Activated CD4-positive, alpha-beta memory T cell treated with anti-CD3 and anti-CD28 coated beads for 36 hours (primary cell): ENCODE measurements around the gene KIZ. TPM values are rescaled to one million over a fixed set of nuclear protein-coding genes. Genes with fewer than 3 reads are reported as not detected.
"Not testable (repeated sequence)": the region's sequence is repeated elsewhere in the genome, so short reads cannot be mapped to it uniquely, and the experiment has no call there.

Source experiments
- CTCF ChIA-PET: fragments of 350-600 bp; sonication (Branson Sonifier 250); formaldehyde crosslinking; loops from one replicate; lab custom pipeline; 2021; ENCODE audit warnings: antibody characterized with exemption, inconsistent platforms; lab: Charles Lee
- POLR2A ChIA-PET: fragments of 350-600 bp; sonication (Branson Sonifier 250); formaldehyde crosslinking; loops from one replicate; lab custom pipeline; 2021; ENCODE audit warnings: antibody characterized with exemption; lab: Charles Lee
- DNase-seq: peaks from one replicate; pipeline ENCODE4 v3.0.0-alpha.2; 2020
- H3K27ac Mint-ChIP-seq: one replicate; pipeline ENCODE4 v1.8.0; 2021; ENCODE audit warnings: mixed read lengths
- H3K27me3 Mint-ChIP-seq: one replicate; pipeline ENCODE4 v1.8.0; 2021; ENCODE audit warnings: mixed read lengths
- H3K36me3 Mint-ChIP-seq: one replicate; pipeline ENCODE4 v1.8.0; 2021; ENCODE audit warnings: mixed read lengths
- H3K4me1 Mint-ChIP-seq: one replicate; pipeline ENCODE4 v1.8.0; 2021; ENCODE audit warnings: low read depth, mixed read lengths
- H3K4me3 Mint-ChIP-seq: one replicate; pipeline ENCODE4 v1.8.0; 2021; ENCODE audit warnings: mild to moderate bottlenecking, mixed read lengths
- H3K9me3 Mint-ChIP-seq: one replicate; pipeline ENCODE4 v1.8.0; 2021; ENCODE audit warnings: mixed read lengths
- intact Hi-C: fragments of 100-400 bp; cut with micrococcal nuclease; formaldehyde crosslinking; loops from one replicate; pipeline ENCODE4 v1.15.1; 2023
- total RNA-seq, 2 experiments: library from RNA; stranded (reverse); gene quantifications; one replicate each; pipeline ENCODE4 v1.2.3, GENCODE V29; 2021

The KIZ gene
- total RNA-seq, 2 experiments from 2014 or later = 13.3 to 13.5 TPM

DNA sequence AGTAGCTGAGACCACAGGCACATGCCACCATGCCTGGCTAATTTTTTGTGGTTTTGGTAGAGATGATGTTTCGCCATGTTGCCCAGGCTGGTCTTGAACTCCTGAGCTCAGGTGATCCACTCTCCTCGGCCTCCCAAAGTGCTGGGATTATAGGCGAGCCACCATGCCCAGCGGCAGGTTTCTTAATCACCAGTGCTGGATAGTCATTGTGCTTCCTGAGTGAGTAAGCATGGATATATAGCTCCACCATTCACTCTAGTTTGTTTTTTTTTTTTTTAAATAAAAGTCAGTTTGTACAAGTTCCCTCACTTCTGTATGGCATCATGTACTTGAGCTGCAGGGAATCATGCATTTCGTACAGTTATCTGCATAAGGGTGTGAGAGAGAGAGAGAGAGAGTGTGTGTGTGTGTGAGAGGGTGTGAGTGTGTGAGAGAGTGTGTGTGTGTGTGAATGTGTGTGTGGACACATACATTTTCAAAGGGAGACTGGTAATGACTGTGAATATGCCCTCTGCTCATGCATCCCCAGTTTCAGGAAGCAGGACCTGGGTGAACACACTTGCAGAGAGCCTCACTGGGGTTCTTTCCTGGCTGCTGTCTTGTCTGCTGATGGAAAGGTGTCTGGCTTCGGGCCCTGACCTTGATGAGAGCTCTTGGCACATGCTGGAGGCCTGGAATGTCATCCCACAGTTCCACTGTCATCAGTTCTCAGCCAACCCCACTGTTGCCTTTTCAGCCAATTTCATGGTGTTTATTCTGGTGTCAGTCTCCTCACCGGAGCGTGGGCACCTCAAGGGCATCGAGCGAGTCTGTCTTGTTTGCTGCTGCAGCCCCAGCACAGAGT, 112.3 kb downstream of the KIZ start:
- ChIA-PET POLR2A (no interaction called here), CTCF (interaction anchor here (0.7 to 7.2 kb wide), 2 partner anchors 266 to 291 kb away, joined by 4 to 319 read pairs; no protein-coding TSS in a partner anchor)
- Mint-ChIP-seq H3K9me3 (no peaks in the 10 kb centered on the region), H3K4me1 (peaks cover 3% of the 10 kb centered on the region), H3K4me3 (no peak overlapping the region), H3K27me3 (no peaks in the 10 kb centered on the region), H3K36me3 (peaks cover 6% of the 10 kb centered on the region), H3K27ac (no peak overlapping the region)
- intact Hi-C loops = loop anchor here (5.0 to 10.0 kb wide), 4 partner anchors 87 to 403 kb away; no protein-coding TSS in a partner anchor
- no peak for DNase-seq

DNA sequence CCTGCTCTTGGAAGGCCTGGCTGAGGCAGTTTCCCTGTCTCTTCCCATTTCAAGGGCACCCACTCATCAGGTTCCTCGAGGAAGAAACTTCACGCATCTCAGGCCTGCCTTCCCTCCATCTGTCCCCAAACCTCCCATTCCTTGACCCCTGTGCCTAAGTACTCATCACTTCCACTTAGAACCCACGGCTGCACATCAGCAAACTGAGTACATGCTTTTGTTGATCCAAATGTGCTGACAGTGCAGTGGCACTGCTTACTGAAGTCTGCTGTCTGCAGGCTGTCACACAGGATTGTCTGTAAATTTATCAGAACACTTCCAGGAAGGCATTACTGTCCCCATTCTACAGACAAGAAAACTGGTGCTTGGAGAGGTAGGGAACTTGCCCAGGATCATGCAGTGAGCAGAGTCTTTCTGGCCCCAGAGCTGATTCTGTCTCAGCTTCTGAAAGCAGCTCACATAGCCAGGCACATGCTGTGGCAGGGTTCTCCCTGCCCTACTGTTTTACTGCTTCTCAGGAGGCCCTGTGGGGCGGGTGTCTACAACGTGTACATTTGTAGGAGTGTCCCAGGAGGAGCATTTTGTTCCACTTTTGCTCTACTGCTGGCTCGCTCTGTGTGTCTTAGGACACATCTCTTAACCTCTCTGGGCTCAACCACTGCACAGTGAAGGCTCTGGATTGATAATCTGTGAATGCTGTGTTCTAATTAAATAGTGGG, 113.1 kb downstream of the KIZ start:
- intact Hi-C loops = loop anchor here (5.0 to 10.0 kb wide), 4 partner anchors 86 to 404 kb away; no protein-coding TSS in a partner anchor
- ChIA-PET CTCF (interaction anchor here (7.2 kb wide), 1 partner anchor 265 kb away, joined by 319 read pairs; no protein-coding TSS in a partner anchor), POLR2A (no interaction called here)
- no peak overlapping the region for H3K4me3 Mint-ChIP-seq
- peaks cover 3% of the 10 kb centered on the region for H3K4me1 Mint-ChIP-seq
- DNase-seq = no peak
- no peaks in the 10 kb centered on the region for H3K9me3 Mint-ChIP-seq
- peaks cover 6% of the 10 kb centered on the region for H3K36me3 Mint-ChIP-seq
- no peak overlapping the region for H3K27ac Mint-ChIP-seq
- no peaks in the 10 kb centered on the region for H3K27me3 Mint-ChIP-seq

DNA sequence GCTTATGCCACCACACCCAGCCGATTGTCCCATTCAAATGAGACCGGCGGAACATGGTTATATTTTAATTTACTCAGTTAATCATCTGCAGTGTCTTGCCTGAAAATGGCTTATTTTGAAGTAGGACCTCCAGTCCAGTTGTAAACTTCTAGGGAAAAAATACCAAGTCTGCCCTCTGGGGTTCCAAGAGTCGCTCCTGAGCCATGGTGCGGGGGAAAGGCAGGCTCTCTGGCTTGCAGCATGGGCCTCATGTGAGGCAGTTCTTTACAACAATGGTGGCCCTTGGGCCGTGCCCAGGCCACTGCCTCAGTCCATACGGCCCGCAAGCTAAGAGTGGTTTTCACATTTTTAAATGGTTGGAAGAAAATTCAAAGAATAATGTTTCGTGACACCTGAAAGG, 114.5 kb downstream of the KIZ start:
- Mint-ChIP-seq H3K4me3 (no peak overlapping the region), H3K9me3 (no peaks in the 10 kb centered on the region), H3K4me1 (peaks cover 3% of the 10 kb centered on the region), H3K27me3 (no peaks in the 10 kb centered on the region), H3K36me3 (peaks cover 11% of the 10 kb centered on the region), H3K27ac (no peak overlapping the region)
- ChIA-PET POLR2A (no interaction called here), CTCF (interaction anchor here (7.2 kb wide), 1 partner anchor 264 kb away, joined by 319 read pairs; no protein-coding TSS in a partner anchor)
- DNase-seq = no peak
- intact Hi-C loops = no loop called here

DNA sequence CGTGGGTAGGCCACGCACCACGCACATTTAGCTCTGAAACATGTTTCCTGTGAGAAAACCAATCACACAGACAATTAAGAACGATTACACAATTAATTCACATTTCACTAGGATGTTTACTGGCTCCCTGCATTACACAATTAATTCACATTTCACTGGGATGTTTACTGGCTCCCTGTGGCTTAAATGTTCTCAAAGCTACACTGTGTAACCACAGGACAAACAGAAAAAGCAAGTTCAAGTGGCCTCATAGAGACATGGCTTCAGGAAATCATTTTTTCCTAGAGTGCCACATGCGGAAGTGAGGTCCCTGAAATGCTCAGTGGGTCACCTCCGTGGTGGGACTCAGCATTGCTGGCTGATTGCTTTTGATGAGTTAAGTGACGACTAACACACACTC, 115.5 kb downstream of the KIZ start:
- Mint-ChIP-seq H3K36me3 (peaks cover 12% of the 10 kb centered on the region), H3K4me1 (no peaks in the 10 kb centered on the region), H3K9me3 (no peaks in the 10 kb centered on the region), H3K4me3 (no peak overlapping the region), H3K27me3 (no peaks in the 10 kb centered on the region), H3K27ac (no peak overlapping the region)
- DNase-seq = no peak
- POLR2A ChIA-PET = no interaction called here
- intact Hi-C loops = no loop called here
- CTCF ChIA-PET = interaction anchor here (0.6 to 1.8 kb wide), 2 partner anchors 263 to 374 kb away, joined by 3 to 4 read pairs; no protein-coding TSS in a partner anchor

DNA sequence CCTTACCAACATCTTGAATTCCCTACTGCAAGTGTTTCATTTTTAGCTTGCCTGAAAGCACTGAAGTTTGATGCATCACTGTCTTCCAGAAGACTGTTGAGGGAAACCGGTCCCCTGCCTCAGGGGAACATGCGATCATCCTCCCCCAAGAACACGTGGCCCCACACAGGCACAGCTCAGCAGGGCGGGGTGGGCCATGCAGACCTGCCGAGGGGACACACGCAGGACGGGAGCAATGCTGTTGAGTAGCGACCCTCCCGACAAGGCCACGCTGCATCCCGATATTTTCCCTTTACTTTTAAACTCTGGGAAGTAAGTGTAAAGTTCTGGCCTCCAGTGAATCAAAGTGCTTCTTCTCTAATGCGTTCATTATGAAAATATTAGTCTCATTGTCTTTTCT, 117.9 kb downstream of the KIZ start:
- Mint-ChIP-seq H3K27me3 (no peaks in the 10 kb centered on the region), H3K27ac (no peak overlapping the region), H3K9me3 (no peaks in the 10 kb centered on the region), H3K4me1 (no peaks in the 10 kb centered on the region), H3K36me3 (peaks cover 13% of the 10 kb centered on the region), H3K4me3 (no peak overlapping the region)
- no peak for DNase-seq
- intact Hi-C loops = no loop called here
- ChIA-PET POLR2A (no interaction called here), CTCF (interaction anchor here (1.5 to 3.1 kb wide), 2 partner anchors 8 to 262 kb away, joined by 5 to 19 read pairs; no protein-coding TSS in a partner anchor)

DNA sequence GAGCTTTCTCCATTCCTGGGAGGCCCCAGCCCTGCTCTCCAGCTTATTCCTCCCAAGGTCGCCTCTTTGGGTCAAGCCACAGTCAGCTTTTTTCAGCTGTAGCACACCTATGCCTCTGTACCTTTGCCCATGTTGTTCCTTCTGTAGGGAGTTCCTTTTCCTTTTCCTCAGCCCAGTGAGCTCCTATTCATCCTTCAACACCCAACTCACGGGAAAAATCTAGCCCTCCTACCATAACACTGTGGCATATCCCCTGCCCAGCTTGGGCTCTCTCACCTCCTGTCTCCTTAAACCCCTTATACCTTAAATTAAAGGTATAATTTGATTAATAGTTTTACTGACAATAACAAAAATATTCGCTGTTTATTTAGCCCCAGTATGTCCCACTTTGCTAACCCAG, 118.9 kb downstream of the KIZ start:
- no peaks in the 10 kb centered on the region for H3K4me1 Mint-ChIP-seq
- no peak overlapping the region for H3K27ac Mint-ChIP-seq
- intact Hi-C loops = no loop called here
- no peaks in the 10 kb centered on the region for H3K9me3 Mint-ChIP-seq
- H3K27me3 Mint-ChIP-seq = no peaks in the 10 kb centered on the region
- POLR2A ChIA-PET = no interaction called here
- peaks cover 11% of the 10 kb centered on the region for H3K36me3 Mint-ChIP-seq
- no peak for DNase-seq
- CTCF ChIA-PET = interaction anchor here (1.5 to 3.1 kb wide), 2 partner anchors 9 to 261 kb away, joined by 5 to 19 read pairs; no protein-coding TSS in a partner anchor
- H3K4me3 Mint-ChIP-seq = no peak overlapping the region

DNA sequence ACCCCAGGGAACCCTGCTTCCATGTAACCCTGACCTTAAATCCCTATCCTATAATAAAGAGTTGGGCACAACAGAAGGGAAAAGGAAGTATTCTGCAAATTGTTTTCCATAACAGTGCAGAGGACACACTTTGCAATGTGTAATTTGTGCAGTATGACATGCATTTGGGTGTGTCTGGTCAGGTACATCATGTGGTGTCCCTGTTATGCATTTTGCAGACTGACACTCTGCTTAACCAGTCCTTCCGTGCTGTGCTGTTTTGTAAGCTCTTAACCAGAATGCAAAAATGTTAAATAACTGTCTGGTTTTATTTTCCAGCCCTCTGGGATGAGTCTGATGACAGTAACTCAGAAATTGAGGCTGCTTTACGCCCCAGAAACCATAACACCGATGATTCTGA, 120.3 kb downstream of the KIZ start:
- Mint-ChIP-seq H3K36me3 (peaks cover 11% of the 10 kb centered on the region), H3K4me1 (peaks cover 4% of the 10 kb centered on the region), H3K27ac (no peak overlapping the region), H3K4me3 (no peak overlapping the region), H3K27me3 (no peaks in the 10 kb centered on the region), H3K9me3 (no peaks in the 10 kb centered on the region)
- no peak for DNase-seq
- intact Hi-C loops = no loop called here
- CTCF ChIA-PET = interaction anchor here (3.1 kb wide), 1 partner anchor 11 kb away, joined by 19 read pairs; no protein-coding TSS in a partner anchor
- POLR2A ChIA-PET = no interaction called here

DNA sequence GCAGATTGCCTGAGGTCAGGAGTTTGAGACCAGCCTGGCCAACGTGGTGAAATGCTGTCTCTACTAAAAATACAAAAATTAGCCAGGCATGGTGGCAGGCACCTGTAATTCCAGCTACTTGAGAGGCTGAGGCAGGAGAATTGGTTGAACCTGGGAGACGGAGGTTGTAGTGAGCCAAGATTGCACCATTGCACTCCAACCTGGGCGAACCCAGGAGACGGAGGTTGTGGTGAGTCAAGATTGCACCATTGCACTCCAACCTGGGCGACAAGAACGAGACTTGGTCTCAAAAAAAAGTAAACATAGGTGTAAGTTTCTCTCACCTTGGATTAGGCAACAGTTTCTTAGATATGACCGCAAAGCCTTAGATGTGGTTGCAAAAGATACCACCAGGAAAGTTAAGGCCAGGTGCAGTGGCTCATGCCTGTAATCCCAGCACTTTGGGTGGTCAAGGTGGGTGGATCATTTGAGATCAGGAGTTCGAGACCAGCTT, 121.8 kb downstream of the KIZ start:
- H3K27me3 Mint-ChIP-seq = not testable (repeated sequence)

DNA sequence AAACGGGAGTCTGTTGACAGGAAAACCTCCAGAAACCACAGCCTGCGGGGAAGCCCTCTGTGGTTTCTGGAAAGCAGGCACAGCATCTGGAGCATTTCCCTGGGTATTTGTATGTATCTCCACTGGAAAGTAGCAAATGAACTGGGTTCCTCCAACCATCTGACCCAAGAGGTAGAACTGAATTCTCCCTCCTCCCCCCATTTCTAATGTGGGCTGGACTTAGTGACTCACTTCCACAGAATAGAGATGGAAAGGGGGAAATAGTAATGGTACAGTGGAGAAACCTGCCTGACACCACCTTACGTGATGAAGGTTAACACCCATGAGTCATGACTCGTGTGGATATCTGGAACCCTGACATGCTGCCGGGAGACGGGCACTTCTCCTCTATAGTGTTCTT, 125.4 kb downstream of the KIZ start:
- intact Hi-C loops = loop anchor here (5.0 kb wide), 1 partner anchor 51 kb away; the partner anchor contains the start of gene XRN2
- Mint-ChIP-seq H3K4me3 (peak overlapping the region; percentile 39), H3K36me3 (peaks cover 5% of the 10 kb centered on the region), H3K4me1 (peaks cover 12% of the 10 kb centered on the region), H3K27ac (peak overlapping the region; percentile 73), H3K9me3 (no peaks in the 10 kb centered on the region), H3K27me3 (peaks cover 2% of the 10 kb centered on the region)
- DNase-seq = peak; percentile 45
- CTCF ChIA-PET = interaction anchor here (1.8 kb wide), 1 partner anchor 16 kb away, joined by 8 read pairs; no protein-coding TSS in a partner anchor
- POLR2A ChIA-PET = no interaction called here

More for the DNA sequence above, 121.8 kb downstream of the KIZ start:
- H3K27ac Mint-ChIP-seq, DNase-seq, POLR2A ChIA-PET, H3K4me3 Mint-ChIP-seq, H3K9me3 Mint-ChIP-seq, intact Hi-C loops: not testable (repeated sequence)
- Mint-ChIP-seq H3K4me1 (peaks cover 12% of the 10 kb centered on the region), H3K36me3 (peaks cover 11% of the 10 kb centered on the region)
- CTCF ChIA-PET = interaction anchor here (1.2 kb wide), 1 partner anchor 258 kb away, joined by 3 read pairs; no protein-coding TSS in a partner anchor

DNA sequence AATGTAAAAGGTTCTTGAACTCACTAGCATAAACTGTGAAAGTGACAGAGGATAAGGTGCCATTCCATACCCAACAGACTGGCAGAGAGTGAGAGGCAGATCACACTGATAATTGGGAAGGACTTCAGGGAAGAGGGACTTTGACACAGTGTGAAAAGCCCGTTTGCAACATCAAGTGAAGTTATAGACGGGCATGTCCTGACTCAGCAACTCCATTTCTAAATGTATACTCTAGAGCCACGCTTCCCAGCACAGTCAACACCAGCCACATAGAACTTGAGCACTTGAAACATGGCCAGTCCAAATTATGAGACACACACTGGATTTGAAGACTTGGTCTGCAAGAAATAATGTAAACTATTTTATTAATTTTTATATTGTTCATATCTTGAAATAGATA, 131.3 kb downstream of the KIZ start:
- H3K27ac Mint-ChIP-seq = no peak overlapping the region
- H3K4me1 Mint-ChIP-seq = no peaks in the 10 kb centered on the region
- no peak overlapping the region for H3K4me3 Mint-ChIP-seq
- H3K27me3 Mint-ChIP-seq = peaks cover 2% of the 10 kb centered on the region
- H3K9me3 Mint-ChIP-seq = no peaks in the 10 kb centered on the region
- ChIA-PET POLR2A (no interaction called here), CTCF (no interaction called here)
- DNase-seq = no peak
- intact Hi-C loops = no loop called here
- H3K36me3 Mint-ChIP-seq = no peaks in the 10 kb centered on the region

DNA sequence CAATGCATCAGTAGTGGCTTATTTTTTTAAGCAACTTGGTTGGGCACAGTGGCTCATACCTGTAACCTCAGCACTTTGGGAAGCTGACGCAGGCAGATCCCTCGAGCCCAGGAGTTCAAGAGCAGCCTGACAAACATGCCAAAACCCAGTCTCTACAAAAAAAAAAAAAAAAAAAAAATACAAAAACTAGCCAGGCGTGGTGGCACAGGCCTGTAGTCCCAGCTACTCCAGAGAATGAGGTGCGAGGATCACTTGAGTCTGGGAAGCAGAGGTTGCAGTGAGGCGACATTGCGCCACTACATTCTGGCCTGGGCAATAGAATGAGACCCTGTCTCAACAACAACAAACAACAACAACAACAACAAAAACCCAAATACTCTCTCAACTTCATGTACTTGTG, 132.5 kb downstream of the KIZ start:
- H3K4me3 Mint-ChIP-seq = no peak overlapping the region
- POLR2A ChIA-PET = no interaction called here
- intact Hi-C loops = no loop called here
- CTCF ChIA-PET = no interaction called here
- DNase-seq = no peak
- H3K9me3 Mint-ChIP-seq = no peaks in the 10 kb centered on the region
- H3K4me1 Mint-ChIP-seq = no peaks in the 10 kb centered on the region
- H3K27me3 Mint-ChIP-seq = peaks cover 9% of the 10 kb centered on the region
- H3K36me3 Mint-ChIP-seq = no peaks in the 10 kb centered on the region
- no peak overlapping the region for H3K27ac Mint-ChIP-seq

DNA sequence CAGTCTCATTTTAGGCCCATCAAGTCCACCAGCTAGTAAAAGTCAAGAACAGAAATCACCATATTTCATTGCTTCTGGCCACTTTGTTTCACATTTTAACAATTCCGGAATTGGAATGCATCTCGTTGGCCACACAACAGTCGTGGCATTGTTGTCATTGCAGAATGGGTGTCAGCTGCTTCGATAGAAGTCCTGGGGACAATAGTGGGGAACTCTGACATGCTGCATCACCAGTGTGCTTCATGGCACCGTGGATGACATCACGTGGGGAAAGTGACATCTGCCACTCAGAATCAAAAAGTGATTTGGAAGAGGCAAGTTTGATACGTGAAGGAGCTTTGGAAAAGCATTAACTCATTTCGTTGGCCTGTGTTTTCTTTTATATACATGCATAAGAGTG, 133.5 kb downstream of the KIZ start:
- Mint-ChIP-seq H3K27me3 (peaks cover 9% of the 10 kb centered on the region), H3K4me1 (no peaks in the 10 kb centered on the region), H3K27ac (no peak overlapping the region), H3K4me3 (no peak overlapping the region), H3K9me3 (no peaks in the 10 kb centered on the region), H3K36me3 (no peaks in the 10 kb centered on the region)
- no peak for DNase-seq
- ChIA-PET CTCF (interaction anchor here (1.0 kb wide), 1 partner anchor 24 kb away, joined by 3 read pairs; no protein-coding TSS in a partner anchor), POLR2A (no interaction called here)
- intact Hi-C loops = no loop called here
